NOMO-1 (cell line): ENCODE measurements around the gene MST1R.

Experiments used
- DNase-seq, 2 experiments: peaks; one replicate each; lab custom pipeline; 2025; ENCODE audit not compliant: unreplicated experiment in 2 of 2; lab: John Stamatoyannopoulos, UW

MST1R gene

GRCh38 chr3:49879721-49880120, 24.0 kb downstream of the MST1R start:
- no peak for DNase-seq

- no peak for DNase-seq
Measured at GRCh38 chr3:49878686-49879085, 25.0 kb downstream of the MST1R start.

- no peak for DNase-seq
Measured at GRCh38 chr3:49877716-49878115, 26.0 kb downstream of the MST1R start.

GRCh38 chr3:49876567-49876966, 27.1 kb downstream of the MST1R start:
- DNase-seq = no peak

GRCh38 chr3:49873623-49874022, 30.1 kb downstream of the MST1R start:
- no peak for DNase-seq

GRCh38 chr3:49872801-49873281, 30.8 kb downstream of the MST1R start:
- DNase-seq = peak; percentile 61 to 86

- no peak for DNase-seq
Measured at GRCh38 chr3:49871531-49872153, 32.0 kb downstream of the MST1R start.

GRCh38 chr3:49869525-49870126, 34.0 kb downstream of the MST1R start, which contains the start of gene CAMKV:
TSS of gene CAMKV (minus strand) at chr3:49869906. CDS start at chr3:49862388, 7,518 bp downstream.
- DNase-seq = peak; percentile 16 to 30

- DNase-seq = no peak
Measured at GRCh38 chr3:49868862-49869466, 34.7 kb downstream of the MST1R start.

GRCh38 chr3:49867871-49868321, 35.8 kb downstream of the MST1R start:
- peak; percentile 25 to 33 for DNase-seq

GRCh38 chr3:49867400-49867799, 36.3 kb downstream of the MST1R start:
- DNase-seq = no peak

- no peak for DNase-seq
Measured at GRCh38 chr3:49865198-49865784, 38.4 kb downstream of the MST1R start.

- no peak for DNase-seq
Measured at GRCh38 chr3:49864505-49864904, 39.2 kb downstream of the MST1R start.

GRCh38 chr3:49859576-49860305, 43.9 kb downstream of the MST1R start:
- no peak for DNase-seq

- DNase-seq = peak; percentile 88 to 93
Measured at GRCh38 chr3:49856181-49857005, 47.3 kb downstream of the MST1R start, which contains the start of gene TRAIP. TSS of gene TRAIP (minus strand) at chr3:49856564. CDS start at chr3:49856453, 111 bp downstream.

GRCh38 chr3:49855662-49856061, 48.0 kb downstream of the MST1R start:
- no peak for DNase-seq

GRCh38 chr3:49845694-49846093, 58.0 kb downstream of the MST1R start:
- no peak for DNase-seq

GRCh38 chr3:49844464-49845183, 59.0 kb downstream of the MST1R start:
- DNase-seq = no peak

GRCh38 chr3:49842843-49843517, 60.7 kb downstream of the MST1R start:
- DNase-seq = no peak
